HepG2 (cell line): ENCODE data around the gene SLC39A3. TPM values are rescaled to one million over a fixed set of nuclear protein-coding genes. Genes with fewer than 3 reads are reported as not detected.
A peak's percentile ranks its signal among the peaks of the same experiment; 100 is the strongest.

Experiments
- ATAC-seq: fragments of 200-7000 bp; cut with Tn5 transposase; 3 replicates; pipeline ENCODE4 v1.9.1; 2020; ENCODE audit warnings: mild to moderate bottlenecking, moderate library complexity
- BruUV-seq: library from RNA; stranded (reverse); fragments of 400-500 nt; replicated peaks from 2 replicates; lab custom pipeline; 2021; lab: Mats Ljungman, UMichigan
- CTCF ChIA-PET: fragments of 300-600 bp; formaldehyde crosslinking; extraction: SDS; loops from one replicate; lab custom pipeline; 2021; ENCODE audit warnings: low total read pairs, inconsistent platforms, low intra/inter-chr PET ratio; lab: Yijun Ruan, JAX
- POLR2A ChIA-PET: fragments of 350-600 bp; sonication (Branson Sonifier 250); formaldehyde crosslinking; loops from one replicate; lab custom pipeline; 2020; ENCODE audit warnings: antibody characterized with exemption, inconsistent platforms; lab: Yijun Ruan, JAX
- DNase-seq: peaks from one replicate; pipeline ENCODE4 v3.0.0-alpha.2; 2015; ENCODE audit warnings: low spot score
- FAIRE-seq: peaks from 3 replicates; lab custom pipeline; 2011; peaks lifted over from hg19 to GRCh38; lab: Jason Lieb, UNC
- H2AFZ ChIP-seq: one replicate; pipeline ENCODE4 v1.6.1; 2011; ENCODE audit warnings: low read length, inconsistent platforms
- H3K27ac ChIP-seq: fragments of 300-600 bp; 3 replicates; pipeline ENCODE4 v1.8.0; 2011; ENCODE audit warnings: mixed run types, mild to moderate bottlenecking, mixed read lengths, low read length, inconsistent platforms; ENCODE audit not compliant: insufficient read depth; ENCODE audit errors: extremely low read length
- H3K27me3 ChIP-seq, 2 experiments: fragments of 200-600 bp in 1 of 2; 2 replicates in 1 of 2; 3 replicates in 1 of 2; pipeline versions ENCODE4 v1.6.0 to v1.8.0; 2011; ENCODE audit warnings: low read length in 2 of 2, mild to moderate bottlenecking in 2 of 2, moderate library complexity in 2 of 2, inconsistent platforms in 1 of 2; ENCODE audit not compliant: insufficient read depth in 2 of 2, control insufficient read depth in 1 of 2
- H3K36me3 ChIP-seq, 2 experiments: fragments of 200-600 bp in 1 of 2; replicated peaks in 1 of 2; 2 replicates in 1 of 2; 3 replicates in 1 of 2; pipeline versions ENCODE4 v1.5.1 to v1.8.0; 2011; ENCODE audit warnings: low read length in 2 of 2, inconsistent platforms in 1 of 2; ENCODE audit not compliant: insufficient read depth in 2 of 2, control insufficient read depth in 1 of 2
- H3K4me1 ChIP-seq: 2 replicates; pipeline ENCODE4 v1.5.1; 2012; ENCODE audit warnings: low read length, inconsistent platforms; ENCODE audit not compliant: insufficient read depth
- H3K4me2 ChIP-seq: 2 replicates; pipeline ENCODE4 v1.6.0; 2011; ENCODE audit warnings: low read depth, low read length, inconsistent platforms
- H3K4me3 ChIP-seq, 3 experiments: fragments of 200-600 bp in 1 of 3; sonication (generic), shearing (Covaris generic) in 1 of 3; replicated peaks in 1 of 3; 2 replicates each; pipeline ENCODE4 v1.5.1; 2011 to 2016; ENCODE audit warnings: low read length in 3 of 3, inconsistent platforms in 2 of 3, low read depth in 2 of 3, mild to moderate bottlenecking in 2 of 3, control low read depth in 1 of 3, mixed read lengths in 1 of 3; ENCODE audit not compliant: insufficient read depth in 1 of 3
- H3K79me2 ChIP-seq: one replicate; pipeline ENCODE4 v1.6.1; 2011; ENCODE audit warnings: low read length, inconsistent platforms; ENCODE audit not compliant: insufficient read depth
- H3K9ac ChIP-seq: 2 replicates; pipeline ENCODE4 v1.6.0; 2011; ENCODE audit warnings: mild to moderate bottlenecking, low read depth, low read length, inconsistent platforms; ENCODE audit not compliant: insufficient read depth
- H3K9me3 ChIP-seq: 2 replicates; pipeline ENCODE4 v1.5.1; 2012; ENCODE audit warnings: mild to moderate bottlenecking, low read length
- H4K20me1 ChIP-seq: 2 replicates; pipeline ENCODE4 v1.6.0; 2011; ENCODE audit warnings: inconsistent platforms, mild to moderate bottlenecking, low read length, moderate library complexity; ENCODE audit not compliant: insufficient read depth
- AGO2 ChIP-seq: fragments of 200-400 bp; formaldehyde crosslinking; optimal IDR thresholded peaks from 2 replicates; pipeline ENCODE3; 2017; ENCODE audit warnings: mild to moderate bottlenecking, low read depth, low read length, moderate library complexity
- HNF4A ChIP-seq: sonication (generic); formaldehyde crosslinking; IDR thresholded peaks from 2 replicates; pipeline ENCODE4 v1.4.0; 2020; ENCODE audit warnings: missing genetic modification reagents
- NR2F2 ChIP-seq: IDR thresholded peaks from 2 replicates; pipeline ENCODE4 v1.6.1; 2012; ENCODE audit warnings: low read depth, inconsistent platforms, borderline replicate concordance
- ZNF768 ChIP-seq: sonication (generic); formaldehyde crosslinking; IDR thresholded peaks from 2 replicates; pipeline ENCODE4 v1.4.0; 2020; ENCODE audit warnings: missing genetic modification reagents
- ZSCAN9 ChIP-seq: IDR thresholded peaks from 2 replicates; pipeline ENCODE4 v1.6.1; 2016; ENCODE audit warnings: borderline replicate concordance
- WGBS: methylation state at CpG from one replicate; pipeline ENCODE4 v1.1.6; 2017; ENCODE audit warnings: low lambda C conversion rate; 5-methylcytosine and 5-hydroxymethylcytosine counted together
- in situ Hi-C: cut with HindIII; loops from 2 replicates; pipeline ENCODE4 v1.10.0; 2017; ENCODE audit warnings: low pct_unique_long_range_greater_than_20kb; ENCODE audit not compliant: extremely low pct_ligation_motif_present
- intact Hi-C: fragments of 100-400 bp; cut with micrococcal nuclease; formaldehyde crosslinking; loops from one replicate; pipeline ENCODE4 v1.10.0; 2022; ENCODE audit not compliant: unreplicated experiment
- polyA plus RNA-seq, 8 experiments: library from polyadenylated mRNA; depleted of rRNA in 3 of 8; stranded (reverse) in 7 of 8; unstranded in 1 of 8; fragments of >200 nt; fragmentation: Illumina TruSeq in 4 of 8; extraction: Trizol in 4 of 8; gene quantifications; 2 replicates each; pipeline versions ENCODE4 v1.2.1 to v1.2.3, GENCODE V29; 2011 to 2016; ENCODE audit warnings: low read depth in 4 of 8, missing spikeins in 1 of 8, mixed read lengths in 1 of 8; ENCODE audit not compliant: insufficient read depth in 1 of 8
- total RNA-seq, 5 experiments: library from RNA; depleted of rRNA; stranded (reverse); fragments of >200 nt; fragmentation: Illumina TruSeq; extraction: Trizol; gene quantifications; 2 replicates each; pipeline ENCODE4 v1.2.3, GENCODE V29; 2016; ENCODE audit warnings: low read depth in 1 of 5
- TF ChIP-seq, protein P1 (sequence below): sonication (generic); formaldehyde crosslinking; IDR thresholded peaks from 2 replicates; pipeline ENCODE4 v1.5.1; 2020; ENCODE audit warnings: mild to moderate bottlenecking, missing genetic modification reagents, moderate library complexity
- TF ChIP-seq, protein P2 (sequence below): sonication (generic); formaldehyde crosslinking; IDR thresholded peaks from 2 replicates; pipeline ENCODE4 v1.5.1; 2020; ENCODE audit warnings: mild to moderate bottlenecking, missing genetic modification reagents, moderate library complexity

Gene SLC39A3
- total and polyA plus RNA-seq, 2 of the 13 experiments (the other 11 are each of a cell fraction or from before 2014, with no cell fraction given) = 33.6 to 41.6 TPM

DNA sequence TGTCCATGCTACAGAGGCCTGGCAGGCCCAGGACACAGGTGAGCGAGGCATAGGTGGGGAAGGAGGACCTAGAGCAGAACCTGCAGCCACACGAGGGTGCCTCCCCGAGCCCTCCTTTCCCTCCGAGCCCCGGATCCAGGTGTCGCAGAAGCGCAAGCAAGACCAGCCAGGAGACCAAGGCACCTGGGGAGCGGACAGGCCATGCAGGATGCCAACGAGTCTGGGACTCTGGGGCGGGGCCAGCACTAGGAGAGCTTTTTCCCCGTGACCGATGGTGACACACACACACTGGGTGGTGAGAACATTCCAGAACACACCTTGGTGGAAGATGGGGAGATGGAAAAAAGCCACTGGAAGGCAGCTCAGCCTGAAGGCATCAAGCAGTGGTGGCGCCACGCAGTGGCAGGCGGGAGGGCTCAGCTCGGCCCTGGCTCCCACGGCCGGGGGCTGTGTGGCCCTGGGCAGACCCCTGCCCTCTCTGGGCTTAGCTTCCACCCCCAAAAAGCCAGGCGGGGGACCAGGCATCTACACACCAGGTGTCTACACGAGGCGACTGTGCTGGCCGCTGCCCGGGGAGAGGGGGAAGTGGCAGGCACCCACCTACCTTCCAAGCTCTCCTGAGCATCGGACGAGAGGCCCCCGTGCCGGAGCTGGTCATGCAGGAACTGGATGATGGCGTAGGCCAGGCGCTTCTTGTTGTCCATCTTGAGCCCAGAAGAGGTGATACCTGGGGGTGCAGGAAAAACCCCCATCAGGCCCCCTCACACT lies 28.7 kb upstream of the SLC39A3 start:
- H3K4me1 ChIP-seq = no peaks in the 10 kb centered on the region
- H3K27me3 ChIP-seq = no peaks in the 10 kb centered on the region
- intact Hi-C loops = no loop called here
- FAIRE-seq = no peak
- peaks cover 38% of the 10 kb centered on the region for H3K79me2 ChIP-seq
- CTCF ChIA-PET = no interaction called here
- ATAC-seq = no peak; the same call in 2 of the 3 replicates
- DNase-seq = no peak
- no peak overlapping the region for H3K27ac ChIP-seq
- no peak overlapping the region for H3K9ac ChIP-seq
- H2AFZ ChIP-seq = no peak overlapping the region
- POLR2A ChIA-PET = no interaction called here
- no TSS peak for BruUV-seq
- H3K4me3 ChIP-seq = no peak overlapping the region
- H4K20me1 ChIP-seq = peaks cover 19% of the 10 kb centered on the region; the same call in 1 of the 2 replicates
- no peak overlapping the region for H3K4me2 ChIP-seq
- H3K36me3 ChIP-seq = peaks cover 21 to 52% of the 10 kb centered on the region in 2 experiments; a peak in 4 of 5 replicates
- no peak for TF ChIP-seq HNF4A (CRISPR knock-in tag)
- TF ChIP-seq NR2F2 = no peak
- peak; percentile 94 for TF ChIP-seq ZNF768 (CRISPR knock-in tag)
- TF ChIP-seq, protein P1, sequence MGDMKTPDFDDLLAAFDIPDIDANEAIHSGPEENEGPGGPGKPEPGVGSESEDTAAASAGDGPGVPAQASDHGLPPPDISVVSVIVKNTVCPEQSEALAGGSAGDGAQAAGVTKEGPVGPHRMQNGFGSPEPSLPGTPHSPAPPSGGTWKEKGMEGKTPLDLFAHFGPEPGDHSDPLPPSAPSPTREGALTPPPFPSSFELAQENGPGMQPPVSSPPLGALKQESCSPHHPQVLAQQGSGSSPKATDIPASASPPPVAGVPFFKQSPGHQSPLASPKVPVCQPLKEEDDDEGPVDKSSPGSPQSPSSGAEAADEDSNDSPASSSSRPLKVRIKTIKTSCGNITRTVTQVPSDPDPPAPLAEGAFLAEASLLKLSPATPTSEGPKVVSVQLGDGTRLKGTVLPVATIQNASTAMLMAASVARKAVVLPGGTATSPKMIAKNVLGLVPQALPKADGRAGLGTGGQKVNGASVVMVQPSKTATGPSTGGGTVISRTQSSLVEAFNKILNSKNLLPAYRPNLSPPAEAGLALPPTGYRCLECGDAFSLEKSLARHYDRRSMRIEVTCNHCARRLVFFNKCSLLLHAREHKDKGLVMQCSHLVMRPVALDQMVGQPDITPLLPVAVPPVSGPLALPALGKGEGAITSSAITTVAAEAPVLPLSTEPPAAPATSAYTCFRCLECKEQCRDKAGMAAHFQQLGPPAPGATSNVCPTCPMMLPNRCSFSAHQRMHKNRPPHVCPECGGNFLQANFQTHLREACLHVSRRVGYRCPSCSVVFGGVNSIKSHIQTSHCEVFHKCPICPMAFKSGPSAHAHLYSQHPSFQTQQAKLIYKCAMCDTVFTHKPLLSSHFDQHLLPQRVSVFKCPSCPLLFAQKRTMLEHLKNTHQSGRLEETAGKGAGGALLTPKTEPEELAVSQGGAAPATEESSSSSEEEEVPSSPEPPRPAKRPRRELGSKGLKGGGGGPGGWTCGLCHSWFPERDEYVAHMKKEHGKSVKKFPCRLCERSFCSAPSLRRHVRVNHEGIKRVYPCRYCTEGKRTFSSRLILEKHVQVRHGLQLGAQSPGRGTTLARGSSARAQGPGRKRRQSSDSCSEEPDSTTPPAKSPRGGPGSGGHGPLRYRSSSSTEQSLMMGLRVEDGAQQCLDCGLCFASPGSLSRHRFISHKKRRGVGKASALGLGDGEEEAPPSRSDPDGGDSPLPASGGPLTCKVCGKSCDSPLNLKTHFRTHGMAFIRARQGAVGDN (CRISPR knock-in tag) = peak; percentile 6; the same call in 1 of the 2 replicates
- TF ChIP-seq, protein P2, sequence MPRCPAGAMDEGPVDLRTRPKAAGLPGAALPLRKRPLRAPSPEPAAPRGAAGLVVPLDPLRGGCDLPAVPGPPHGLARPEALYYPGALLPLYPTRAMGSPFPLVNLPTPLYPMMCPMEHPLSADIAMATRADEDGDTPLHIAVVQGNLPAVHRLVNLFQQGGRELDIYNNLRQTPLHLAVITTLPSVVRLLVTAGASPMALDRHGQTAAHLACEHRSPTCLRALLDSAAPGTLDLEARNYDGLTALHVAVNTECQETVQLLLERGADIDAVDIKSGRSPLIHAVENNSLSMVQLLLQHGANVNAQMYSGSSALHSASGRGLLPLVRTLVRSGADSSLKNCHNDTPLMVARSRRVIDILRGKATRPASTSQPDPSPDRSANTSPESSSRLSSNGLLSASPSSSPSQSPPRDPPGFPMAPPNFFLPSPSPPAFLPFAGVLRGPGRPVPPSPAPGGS = no peak
- TF ChIP-seq ZSCAN9 (CRISPR knock-in tag) = no peak
- TF ChIP-seq AGO2 = peak; percentile 34
- no peaks in the 10 kb centered on the region for H3K9me3 ChIP-seq
- in situ Hi-C loops = no loop called here
- 97% methylated on average over 24 of the region's 29 CpGs for WGBS
